ENCODE data around the gene OR6C68. TPM values are rescaled to one million over a fixed set of nuclear protein-coding genes. Genes with fewer than 3 reads are reported as not detected.
"Not testable (repeated sequence)": the region's sequence is repeated elsewhere in the genome, so short reads cannot be mapped to it uniquely, and the experiment has no call there.

OR6C68 gene
- total RNA-seq (2014; rRNA removed; shearing (Covaris generic)), result not detected in 2 replicates

GRCh38 chr12:55492078-55492477 lies at the start of gene OR6C68:
OR6C68 (plus strand) TSS chr12:55492378; CDS start chr12:55492378, 0 bp downstream.
- no peak for DNase-seq
- Histone ChIP-seq H3K36me3 (replicated peaks; ENCODE audit: control insufficient read depth, insufficient read depth, low read length) (no peaks in the 10 kb centered on the region), H3K4me3 (ENCODE audit: insufficient read depth, low read depth, low read length) (no peak within 1 kb of the TSS), H3K27me3 (ENCODE audit: control insufficient read depth, insufficient read depth, low read length) (no peaks in the 10 kb centered on the region)

- no peak within 1 kb of the TSS for H3K4me3 ChIP-seq (ENCODE audit: insufficient read depth, low read depth, low read length)
- H3K27me3 ChIP-seq (ENCODE audit: control insufficient read depth, insufficient read depth, low read length), result no peaks in the 10 kb centered on the region
- H3K36me3 ChIP-seq (replicated peaks; ENCODE audit: control insufficient read depth, insufficient read depth, low read length), result no peaks in the 10 kb centered on the region
- DNase-seq, result no peak
Observed at GRCh38 chr12:55443776-55444175, 48.4 kb upstream of the OR6C68 start, which contains the start of gene OR6C2. OR6C2 (plus strand) TSS chr12:55444076; CDS start chr12:55452214, 8,138 bp downstream.

- no peak overlapping the region for H3K4me3 ChIP-seq (ENCODE audit: insufficient read depth, low read depth, low read length)
- H3K36me3 ChIP-seq (replicated peaks; ENCODE audit: control insufficient read depth, insufficient read depth, low read length), result no peaks in the 10 kb centered on the region
- no peak for DNase-seq
- no peaks in the 10 kb centered on the region for H3K27me3 ChIP-seq (ENCODE audit: control insufficient read depth, insufficient read depth, low read length)
Observed at GRCh38 chr12:55445357-55445756, 46.8 kb upstream of the OR6C68 start.

- H3K27me3 ChIP-seq (ENCODE audit: control insufficient read depth, insufficient read depth, low read length), result no peaks in the 10 kb centered on the region
- H3K4me3 ChIP-seq (ENCODE audit: insufficient read depth, low read depth, low read length), result no peak overlapping the region
- H3K36me3 ChIP-seq (replicated peaks; ENCODE audit: control insufficient read depth, insufficient read depth, low read length), result no peaks in the 10 kb centered on the region
- DNase-seq, result no peak
Observed at GRCh38 chr12:55446326-55446725, 45.9 kb upstream of the OR6C68 start.

GRCh38 chr12:55448825-55449224 lies 43.4 kb upstream of the OR6C68 start:
- no peak overlapping the region for H3K4me3 ChIP-seq (ENCODE audit: insufficient read depth, low read depth, low read length)
- H3K27me3 ChIP-seq (ENCODE audit: control insufficient read depth, insufficient read depth, low read length), result no peaks in the 10 kb centered on the region
- H3K36me3 ChIP-seq (replicated peaks; ENCODE audit: control insufficient read depth, insufficient read depth, low read length), result no peaks in the 10 kb centered on the region
- no peak for DNase-seq

GRCh38 chr12:55464926-55465325 lies 27.3 kb upstream of the OR6C68 start:
- not testable (repeated sequence) for DNase-seq; H3K36me3 ChIP-seq (replicated peaks; ENCODE audit: control insufficient read depth, insufficient read depth, low read length); H3K4me3 ChIP-seq (ENCODE audit: insufficient read depth, low read depth, low read length); H3K27me3 ChIP-seq (ENCODE audit: control insufficient read depth, insufficient read depth, low read length)

GRCh38 chr12:55467836-55468235 lies 24.3 kb upstream of the OR6C68 start:
- Histone ChIP-seq H3K4me3 (ENCODE audit: insufficient read depth, low read depth, low read length) (no peak overlapping the region), H3K27me3 (ENCODE audit: control insufficient read depth, insufficient read depth, low read length) (no peaks in the 10 kb centered on the region), H3K36me3 (replicated peaks; ENCODE audit: control insufficient read depth, insufficient read depth, low read length) (no peaks in the 10 kb centered on the region)
- no peak for DNase-seq

GRCh38 chr12:55469291-55469690 lies 22.9 kb upstream of the OR6C68 start:
- H3K36me3 ChIP-seq (replicated peaks; ENCODE audit: control insufficient read depth, insufficient read depth, low read length), result no peaks in the 10 kb centered on the region
- H3K27me3 ChIP-seq (ENCODE audit: control insufficient read depth, insufficient read depth, low read length), result no peaks in the 10 kb centered on the region
- no peak for DNase-seq
- no peak overlapping the region for H3K4me3 ChIP-seq (ENCODE audit: insufficient read depth, low read depth, low read length)

GRCh38 chr12:55470088-55470829 lies 21.9 kb upstream of the OR6C68 start, which contains the start of gene OR6C70:
OR6C70 (minus strand) TSS chr12:55470138; CDS start chr12:55470138, 0 bp downstream.
- DNase-seq, result no peak
- no peaks in the 10 kb centered on the region for H3K27me3 ChIP-seq (ENCODE audit: control insufficient read depth, insufficient read depth, low read length)
- no peak within 1 kb of the TSS for H3K4me3 ChIP-seq (ENCODE audit: insufficient read depth, low read depth, low read length)
- H3K36me3 ChIP-seq (replicated peaks; ENCODE audit: control insufficient read depth, insufficient read depth, low read length), result no peaks in the 10 kb centered on the region

- H3K27me3 ChIP-seq (ENCODE audit: control insufficient read depth, insufficient read depth, low read length), result no peaks in the 10 kb centered on the region
- DNase-seq, result no peak
Observed at GRCh38 chr12:55472264-55472663, 19.9 kb upstream of the OR6C68 start.

GRCh38 chr12:55479136-55479535 lies 13.0 kb upstream of the OR6C68 start:
- not testable (repeated sequence) for H3K4me3 ChIP-seq (ENCODE audit: insufficient read depth, low read depth, low read length); H3K36me3 ChIP-seq (replicated peaks; ENCODE audit: control insufficient read depth, insufficient read depth, low read length); DNase-seq; H3K27me3 ChIP-seq (ENCODE audit: control insufficient read depth, insufficient read depth, low read length)

More at GRCh38 chr12:55472264-55472663, 19.9 kb upstream of the OR6C68 start:
- H3K36me3 ChIP-seq (replicated peaks; ENCODE audit: control insufficient read depth, insufficient read depth, low read length), result no peaks in the 10 kb centered on the region
- H3K4me3 ChIP-seq (ENCODE audit: insufficient read depth, low read depth, low read length), result no peak overlapping the region

- not testable (repeated sequence) for DNase-seq; H3K4me3 ChIP-seq (ENCODE audit: insufficient read depth, low read depth, low read length); H3K36me3 ChIP-seq (replicated peaks; ENCODE audit: control insufficient read depth, insufficient read depth, low read length); H3K27me3 ChIP-seq (ENCODE audit: control insufficient read depth, insufficient read depth, low read length)
Observed at GRCh38 chr12:55484284-55484683, 7.9 kb upstream of the OR6C68 start.

GRCh38 chr12:55495490-55495889 lies 3.3 kb downstream of the OR6C68 start:
- no peak overlapping the region for H3K4me3 ChIP-seq (ENCODE audit: insufficient read depth, low read depth, low read length)
- H3K36me3 ChIP-seq (replicated peaks; ENCODE audit: control insufficient read depth, insufficient read depth, low read length), result no peaks in the 10 kb centered on the region
- DNase-seq, result no peak
- H3K27me3 ChIP-seq (ENCODE audit: control insufficient read depth, insufficient read depth, low read length), result no peaks in the 10 kb centered on the region

- Histone ChIP-seq H3K27me3 (ENCODE audit: control insufficient read depth, insufficient read depth, low read length) (no peaks in the 10 kb centered on the region), H3K4me3 (ENCODE audit: insufficient read depth, low read depth, low read length) (no peak overlapping the region), H3K36me3 (replicated peaks; ENCODE audit: control insufficient read depth, insufficient read depth, low read length) (no peaks in the 10 kb centered on the region)
- no peak for DNase-seq
Observed at GRCh38 chr12:55499231-55499630, 7.1 kb downstream of the OR6C68 start.

- no peak for DNase-seq
- H3K36me3 ChIP-seq (replicated peaks; ENCODE audit: control insufficient read depth, insufficient read depth, low read length), result no peaks in the 10 kb centered on the region
Observed at GRCh38 chr12:55499810-55500252, 7.7 kb downstream of the OR6C68 start.

More at GRCh38 chr12:55499810-55500252, 7.7 kb downstream of the OR6C68 start:
- H3K4me3 ChIP-seq (ENCODE audit: insufficient read depth, low read depth, low read length), result no peak overlapping the region
- no peaks in the 10 kb centered on the region for H3K27me3 ChIP-seq (ENCODE audit: control insufficient read depth, insufficient read depth, low read length)
